ENCODE data around the gene DLG2.

DLG2 gene

DNA sequence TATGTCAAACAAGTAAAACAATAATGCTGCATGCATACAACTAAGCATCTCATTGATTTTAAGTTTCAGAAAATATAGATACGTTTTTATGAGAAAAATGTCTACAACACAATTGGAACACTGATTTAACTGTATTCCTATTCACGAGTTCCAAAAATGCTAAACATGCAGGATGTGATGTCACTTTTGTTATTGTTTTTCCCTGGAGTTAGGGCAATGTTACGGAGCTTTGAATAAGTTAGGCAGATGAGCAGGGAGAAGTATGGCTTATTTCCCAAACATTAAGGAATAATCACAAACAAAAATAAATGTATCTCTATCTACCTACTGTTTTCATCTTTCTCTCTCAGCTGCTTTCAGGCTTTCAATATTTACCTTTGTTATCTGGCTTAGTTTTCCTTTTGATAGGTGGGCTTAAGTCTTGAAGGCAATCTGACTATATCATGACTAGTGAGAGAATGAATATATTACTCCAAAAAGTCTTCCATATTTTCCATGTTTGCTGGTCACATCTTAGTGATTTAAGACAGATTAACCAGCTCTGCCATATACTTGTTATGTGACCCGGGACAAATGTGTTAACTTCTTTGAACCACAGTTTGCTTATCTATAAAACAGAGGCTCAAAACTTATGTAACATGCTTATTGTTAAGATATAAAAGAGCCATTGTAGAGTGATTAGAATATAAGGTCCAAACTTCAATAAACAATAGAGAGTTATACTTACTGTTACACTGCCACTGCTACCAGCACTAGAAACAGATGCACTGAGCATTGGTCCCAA lies 1486.6 kb downstream of the DLG2 start:
- Mint-ChIP-seq H3K9me3 (peaks cover 2% of the 10 kb centered on the region), H3K27ac (no peak overlapping the region), H3K4me3 (no peak overlapping the region), H3K27me3 (no peaks in the 10 kb centered on the region), H3K4me1 (no peaks in the 10 kb centered on the region), H3K36me3 (no peaks in the 10 kb centered on the region)
- ATAC-seq (ENCODE audit: low read depth) (no peak), DNase-seq (ENCODE audit: low spot score in 2 of 2) (no peak)

DNA sequence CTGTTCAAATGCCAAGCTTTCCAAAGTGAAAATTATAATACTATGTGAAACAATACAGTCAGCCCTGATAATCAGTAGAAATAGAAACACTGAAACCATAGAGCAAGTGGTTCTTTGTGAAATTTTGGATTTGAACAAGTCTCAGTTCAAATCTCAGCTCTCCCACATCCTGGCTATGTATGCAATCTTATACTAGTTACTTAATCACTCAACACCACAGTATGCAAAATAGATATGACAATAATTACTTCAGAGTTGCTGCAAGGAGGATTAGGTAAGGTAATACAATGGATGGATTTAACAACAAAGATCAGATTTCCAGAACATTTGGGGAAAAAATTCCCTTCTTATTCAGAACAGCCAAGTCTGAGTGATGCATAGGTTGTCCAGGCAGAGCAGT lies 1489.2 kb downstream of the DLG2 start:
- Mint-ChIP-seq H3K36me3 (no peaks in the 10 kb centered on the region), H3K27me3 (no peaks in the 10 kb centered on the region), H3K4me1 (no peaks in the 10 kb centered on the region), H3K27ac (no peak overlapping the region), H3K9me3 (peaks cover 4% of the 10 kb centered on the region), H3K4me3 (no peak overlapping the region)
- no peak for DNase-seq (ENCODE audit: low spot score in 2 of 2)
- no peak for ATAC-seq (ENCODE audit: low read depth)

DNA sequence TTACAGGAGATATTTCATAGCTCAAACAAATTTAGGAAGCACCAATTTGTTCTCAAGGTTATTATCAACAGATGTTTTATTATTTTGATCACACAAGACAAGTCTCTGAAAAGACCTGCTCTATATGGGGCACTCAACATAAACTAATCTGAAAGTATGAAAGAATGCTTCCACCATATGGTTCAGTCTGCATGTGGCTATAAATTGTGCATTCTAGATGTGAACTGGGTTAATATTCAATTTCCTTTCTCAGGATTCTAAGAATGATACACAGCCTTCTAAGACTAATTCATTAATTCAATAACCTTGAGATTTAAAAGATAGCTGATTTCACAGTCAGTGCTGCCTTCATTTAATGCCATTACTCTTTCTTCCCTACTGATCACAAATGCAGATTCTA lies 1489.6 kb downstream of the DLG2 start:
- no peak overlapping the region for H3K27ac Mint-ChIP-seq
- no peak for ATAC-seq (ENCODE audit: low read depth)
- no peaks in the 10 kb centered on the region for H3K27me3 Mint-ChIP-seq
- no peaks in the 10 kb centered on the region for H3K36me3 Mint-ChIP-seq
- H3K4me3 Mint-ChIP-seq = no peak overlapping the region
- peaks cover 4% of the 10 kb centered on the region for H3K9me3 Mint-ChIP-seq
- H3K4me1 Mint-ChIP-seq = no peaks in the 10 kb centered on the region
- no peak for DNase-seq (ENCODE audit: low spot score in 2 of 2)

DNA sequence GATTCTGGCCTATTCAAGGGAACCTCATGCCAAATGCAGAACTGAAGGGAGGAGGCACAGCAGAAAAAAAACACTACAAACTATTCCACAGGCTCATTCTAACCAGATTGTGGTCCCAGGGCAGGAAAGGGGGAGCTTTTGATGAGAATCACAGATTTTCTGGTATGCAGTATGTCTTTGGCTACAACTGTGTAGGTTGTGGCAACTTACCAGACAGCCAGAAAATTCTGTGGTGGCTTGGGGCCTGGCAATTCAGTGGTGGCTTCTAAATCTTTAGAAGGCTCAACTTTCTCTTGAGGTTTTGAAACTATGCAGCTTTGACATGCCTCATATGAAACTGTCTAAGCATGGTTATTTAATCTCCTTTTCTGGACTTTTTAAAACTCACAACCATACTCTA lies 1490.2 kb downstream of the DLG2 start:
- H3K4me1 Mint-ChIP-seq = no peaks in the 10 kb centered on the region
- peaks cover 4% of the 10 kb centered on the region for H3K9me3 Mint-ChIP-seq
- no peak for ATAC-seq (ENCODE audit: low read depth)

DNA sequence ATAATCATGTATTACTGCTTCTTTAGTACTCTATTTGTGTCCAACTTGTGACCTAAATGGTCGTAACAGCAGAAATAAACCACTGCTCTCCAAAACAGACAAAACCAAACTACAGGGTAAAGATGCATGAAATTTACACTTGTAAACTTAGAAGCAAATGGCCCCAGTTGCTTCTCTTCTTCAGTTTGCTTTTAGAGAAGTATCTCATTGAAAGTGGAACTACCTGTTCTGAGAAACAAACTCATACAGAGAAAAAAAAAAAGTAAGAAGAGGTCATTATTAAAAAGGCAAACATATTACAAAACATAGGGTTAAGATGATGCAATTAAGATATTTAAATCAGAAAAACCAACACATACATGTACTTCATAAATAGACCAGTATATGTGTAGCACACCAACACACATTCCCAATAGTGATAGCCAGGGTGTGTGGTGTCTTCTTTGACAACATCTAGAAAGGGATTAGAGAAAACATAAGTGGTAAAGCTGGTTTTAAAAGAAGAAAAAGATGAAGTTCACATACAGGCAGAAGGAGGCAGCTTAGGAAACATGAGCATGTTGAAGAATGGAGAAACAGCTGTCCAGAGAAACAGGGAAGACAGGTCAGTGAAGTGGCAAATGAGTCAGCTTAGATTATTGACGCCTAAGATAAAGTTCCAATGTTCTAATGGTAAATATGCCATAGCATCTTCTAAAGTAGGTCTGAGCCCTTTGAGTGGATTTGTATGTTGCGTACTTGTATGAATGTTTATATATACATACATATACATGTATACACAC lies 1496.3 kb downstream of the DLG2 start:
- Mint-ChIP-seq H3K36me3 (peaks cover 1% of the 10 kb centered on the region), H3K27me3 (peaks cover 1% of the 10 kb centered on the region), H3K4me1 (no peaks in the 10 kb centered on the region), H3K4me3 (no peak overlapping the region), H3K27ac (no peak overlapping the region), H3K9me3 (peaks cover 4% of the 10 kb centered on the region)
- no peak for DNase-seq (ENCODE audit: low spot score in 2 of 2)
- no peak for ATAC-seq (ENCODE audit: low read depth)

More for the DNA sequence above, 1490.2 kb downstream of the DLG2 start:
- no peaks in the 10 kb centered on the region for H3K27me3 Mint-ChIP-seq
- no peak overlapping the region for H3K27ac Mint-ChIP-seq
- DNase-seq (ENCODE audit: low spot score in 2 of 2) = no peak
- no peaks in the 10 kb centered on the region for H3K36me3 Mint-ChIP-seq
- no peak overlapping the region for H3K4me3 Mint-ChIP-seq

DNA sequence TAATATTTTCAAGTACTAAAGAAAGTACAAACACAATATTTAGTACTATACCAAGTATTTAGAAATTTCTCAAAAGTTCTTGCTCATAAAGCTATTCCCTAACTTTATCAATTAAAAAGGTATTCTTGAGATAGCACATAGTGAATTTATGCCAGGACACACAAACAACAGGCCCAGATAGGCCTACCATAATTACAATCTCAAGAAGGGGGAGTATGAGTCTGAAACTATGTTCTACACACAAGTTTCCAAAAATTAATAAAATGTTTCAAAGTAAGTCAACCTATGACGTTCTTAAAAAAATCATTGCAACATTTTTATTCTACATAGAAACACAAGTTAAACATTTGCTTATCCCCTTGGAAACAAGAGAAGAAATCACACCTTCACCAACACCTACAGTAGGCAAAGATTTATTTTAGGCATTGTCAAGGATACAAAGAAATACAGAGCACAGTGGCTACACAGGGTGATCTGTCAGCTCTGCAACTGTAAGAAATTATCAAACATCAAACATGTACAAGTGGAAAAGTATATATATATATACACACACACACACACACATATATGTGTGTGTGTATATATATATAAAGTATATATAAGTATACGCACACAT lies 1497.1 kb downstream of the DLG2 start:
- Mint-ChIP-seq H3K9me3 (peaks cover 2% of the 10 kb centered on the region), H3K27ac (no peak overlapping the region), H3K36me3 (peaks cover 1% of the 10 kb centered on the region), H3K4me3 (no peak overlapping the region), H3K4me1 (no peaks in the 10 kb centered on the region), H3K27me3 (peaks cover 1% of the 10 kb centered on the region)
- no peak for DNase-seq (ENCODE audit: low spot score in 2 of 2)
- no peak for ATAC-seq (ENCODE audit: low read depth)

DNA sequence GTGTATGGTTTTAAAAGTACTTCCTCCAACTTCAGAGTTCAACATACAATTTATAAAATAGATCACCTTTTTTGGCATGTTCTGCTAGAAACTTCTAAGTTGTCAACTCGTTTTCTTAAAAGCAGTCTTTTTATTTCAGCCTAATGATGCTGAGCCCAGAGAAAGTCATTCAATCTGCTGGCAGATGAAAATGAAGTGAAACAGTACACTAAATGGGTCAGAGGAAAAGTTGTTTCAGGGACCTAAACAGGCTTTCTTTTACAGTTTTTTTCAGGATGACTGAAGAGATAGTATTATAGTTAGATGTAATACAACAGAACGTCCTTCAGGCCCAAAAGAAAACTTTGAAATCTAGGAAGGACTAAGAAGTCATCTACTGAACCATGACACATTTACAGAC lies 1498.3 kb downstream of the DLG2 start:
- Mint-ChIP-seq H3K27me3 (peaks cover 1% of the 10 kb centered on the region), H3K4me3 (no peak overlapping the region), H3K4me1 (no peaks in the 10 kb centered on the region), H3K9me3 (peaks cover 2% of the 10 kb centered on the region), H3K36me3 (peaks cover 1% of the 10 kb centered on the region), H3K27ac (no peak overlapping the region)
- DNase-seq (ENCODE audit: low spot score in 2 of 2) = no peak
- ATAC-seq (ENCODE audit: low read depth) = no peak

DNA sequence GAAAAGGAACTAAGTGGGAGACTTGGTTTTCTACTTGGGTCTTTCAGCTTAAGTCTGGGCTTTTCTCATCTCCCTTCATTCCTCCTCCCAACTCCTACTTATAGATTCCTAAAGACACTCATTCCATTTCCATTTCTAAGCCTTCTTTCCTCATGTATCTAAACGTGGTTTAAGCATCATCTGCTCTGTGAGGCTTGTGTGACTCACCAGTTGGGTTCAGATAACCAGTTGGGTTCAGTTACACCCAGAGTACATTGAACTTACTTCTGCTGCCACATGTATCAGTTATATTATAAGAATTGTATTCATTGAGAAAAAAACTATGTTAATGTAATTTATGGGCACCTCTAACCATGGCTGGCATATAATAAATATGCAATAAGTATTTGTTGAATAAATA lies 1509.8 kb downstream of the DLG2 start:
- Mint-ChIP-seq H3K4me3 (no peak overlapping the region), H3K4me1 (no peaks in the 10 kb centered on the region), H3K36me3 (no peaks in the 10 kb centered on the region), H3K27me3 (no peaks in the 10 kb centered on the region), H3K27ac (no peak overlapping the region), H3K9me3 (peaks cover 3% of the 10 kb centered on the region)
- DNase-seq (ENCODE audit: low spot score in 2 of 2) (no peak), ATAC-seq (ENCODE audit: low read depth) (no peak)

DNA sequence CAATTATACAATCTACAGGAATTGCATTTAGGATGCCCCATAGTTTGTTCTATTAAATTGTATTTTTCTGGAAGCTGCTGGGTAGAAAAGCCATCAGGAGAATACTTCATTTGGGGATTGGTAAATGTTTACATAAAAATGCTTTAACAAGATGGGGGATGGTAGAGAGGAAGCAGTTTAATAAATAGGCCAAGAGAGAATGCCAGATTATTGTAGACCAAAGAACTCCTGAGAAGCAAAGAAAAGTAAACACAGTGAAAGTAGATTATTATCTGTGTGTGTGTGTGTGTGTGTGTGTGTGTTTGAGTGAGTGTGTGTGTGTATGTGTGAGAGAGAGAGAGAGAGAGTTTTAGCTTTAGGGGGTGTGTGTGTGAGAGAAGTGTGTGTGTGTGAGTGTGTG lies 1520.6 kb downstream of the DLG2 start:
- ATAC-seq (ENCODE audit: low read depth) (no peak), DNase-seq (ENCODE audit: low spot score in 2 of 2) (no peak)
- Mint-ChIP-seq H3K27me3 (no peaks in the 10 kb centered on the region), H3K4me3 (no peak overlapping the region), H3K4me1 (no peaks in the 10 kb centered on the region), H3K27ac (no peak overlapping the region), H3K9me3 (no peaks in the 10 kb centered on the region), H3K36me3 (no peaks in the 10 kb centered on the region)

DNA sequence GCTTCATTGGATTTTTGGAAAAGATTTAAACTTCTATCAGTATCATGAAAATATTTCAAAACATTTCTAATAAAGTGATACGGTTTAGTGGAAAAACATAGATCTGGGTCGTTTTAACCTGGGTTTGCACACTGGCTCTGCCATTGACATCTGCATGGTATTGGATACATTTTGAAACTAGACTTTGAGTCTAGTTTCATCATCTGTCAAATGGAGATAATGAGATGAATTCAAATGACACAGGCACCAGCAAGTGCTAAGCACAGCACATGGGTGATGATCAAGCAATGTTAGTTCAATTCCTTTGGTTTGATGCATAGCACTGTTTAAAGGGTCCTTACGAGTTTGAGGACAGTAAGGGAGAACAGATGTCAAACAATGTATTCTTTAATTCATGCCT lies 1522.0 kb downstream of the DLG2 start:
- Mint-ChIP-seq H3K27me3 (no peaks in the 10 kb centered on the region), H3K4me1 (no peaks in the 10 kb centered on the region), H3K9me3 (no peaks in the 10 kb centered on the region), H3K4me3 (no peak overlapping the region), H3K36me3 (no peaks in the 10 kb centered on the region), H3K27ac (no peak overlapping the region)
- ATAC-seq (ENCODE audit: low read depth) (no peak), DNase-seq (ENCODE audit: low spot score in 2 of 2) (no peak)

DNA sequence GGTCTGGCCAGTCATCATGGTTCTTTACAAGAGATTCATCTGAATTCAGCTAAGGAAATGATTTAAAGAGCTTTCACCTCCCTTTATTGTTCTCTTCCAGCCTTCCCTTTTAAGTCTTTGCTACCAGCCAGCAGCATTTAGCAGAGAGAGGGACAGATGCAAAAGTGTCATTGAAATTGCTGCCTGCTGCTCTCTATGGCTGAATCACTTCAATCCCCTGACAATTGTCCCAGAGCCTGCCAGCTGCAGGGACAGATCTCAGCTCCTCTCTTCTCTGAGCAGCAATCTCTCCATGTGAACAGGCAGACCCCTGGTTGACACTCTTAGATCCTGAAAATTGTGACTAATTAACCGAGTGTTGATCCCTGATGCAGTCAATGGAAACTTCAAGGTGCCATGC lies 1524.0 kb downstream of the DLG2 start:
- Mint-ChIP-seq H3K27ac (no peak overlapping the region), H3K4me1 (no peaks in the 10 kb centered on the region), H3K36me3 (no peaks in the 10 kb centered on the region), H3K4me3 (no peak overlapping the region), H3K9me3 (no peaks in the 10 kb centered on the region), H3K27me3 (no peaks in the 10 kb centered on the region)
- no peak for DNase-seq (ENCODE audit: low spot score in 2 of 2)
- ATAC-seq (ENCODE audit: low read depth) = no peak

DNA sequence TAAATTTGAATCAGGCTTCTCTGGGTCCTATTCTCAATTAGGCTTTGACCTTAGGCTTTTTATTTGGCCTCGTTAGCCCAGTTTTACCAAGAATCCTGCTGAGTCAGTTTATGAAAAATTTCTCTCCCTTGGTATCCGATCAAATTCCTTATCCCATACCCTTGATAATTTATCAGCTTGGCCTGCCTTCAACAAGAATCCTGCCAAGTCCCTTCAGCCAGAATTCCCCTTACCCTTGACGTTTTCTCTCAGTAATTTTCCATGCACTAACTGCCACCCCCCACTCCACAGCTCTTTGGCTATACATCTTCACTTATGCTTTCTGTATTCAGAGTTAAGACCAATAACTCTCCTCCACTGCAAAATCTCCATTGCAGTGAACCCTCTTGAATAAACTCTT lies 1530.0 kb downstream of the DLG2 start:
- Mint-ChIP-seq H3K9me3 (no peaks in the 10 kb centered on the region), H3K4me3 (no peak overlapping the region), H3K27ac (no peak overlapping the region), H3K4me1 (no peaks in the 10 kb centered on the region), H3K27me3 (no peaks in the 10 kb centered on the region), H3K36me3 (no peaks in the 10 kb centered on the region)
- DNase-seq (ENCODE audit: low spot score in 2 of 2) (no peak), ATAC-seq (ENCODE audit: low read depth) (no peak)

DNA sequence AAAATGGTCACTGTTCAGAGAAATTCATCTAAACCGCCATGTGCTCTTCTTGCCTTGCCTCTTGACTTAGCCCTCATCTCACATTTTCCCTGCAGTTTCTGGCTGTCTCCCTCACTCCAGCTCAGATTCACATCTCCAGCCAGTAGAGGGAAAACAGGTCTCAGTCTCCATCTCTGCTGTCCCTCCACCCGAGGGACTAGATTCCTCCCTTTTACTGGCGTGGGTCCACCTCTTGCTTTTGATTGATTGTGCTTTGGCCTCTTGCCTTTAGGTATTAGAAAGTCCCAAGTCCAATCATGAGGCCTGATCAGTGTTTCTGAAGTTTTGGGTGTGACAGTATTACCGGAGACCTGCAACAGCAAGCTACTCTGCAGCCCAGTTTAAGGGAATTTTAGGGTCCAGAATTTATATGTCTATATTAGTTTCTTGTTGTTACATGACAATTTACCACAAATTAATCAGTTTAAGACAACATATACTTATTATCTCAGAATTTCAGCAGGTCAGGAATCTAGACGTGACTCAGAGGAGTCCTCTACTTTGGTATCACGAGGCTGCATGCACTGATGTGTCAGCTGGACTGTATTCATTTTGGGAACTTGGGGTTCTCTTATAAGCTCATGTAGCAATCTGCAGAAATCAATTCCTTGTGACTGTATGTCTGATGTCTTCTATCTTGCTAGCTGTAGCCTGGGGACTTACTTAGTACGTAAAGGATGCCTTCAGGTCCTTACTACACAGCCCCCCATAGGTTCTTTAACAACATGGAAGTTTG lies 1535.7 kb downstream of the DLG2 start:
- DNase-seq (ENCODE audit: low spot score in 2 of 2) = no peak

More for the DNA sequence above, 1535.7 kb downstream of the DLG2 start:
- no peaks in the 10 kb centered on the region for H3K27me3 Mint-ChIP-seq
- no peaks in the 10 kb centered on the region for H3K4me1 Mint-ChIP-seq
- H3K36me3 Mint-ChIP-seq = no peaks in the 10 kb centered on the region
- peaks cover 2% of the 10 kb centered on the region for H3K9me3 Mint-ChIP-seq
- H3K27ac Mint-ChIP-seq = no peak overlapping the region
- H3K4me3 Mint-ChIP-seq = no peak overlapping the region
- no peak for ATAC-seq (ENCODE audit: low read depth)

All from memory B cell (primary cell).